K562 (cell line): Measurements from ENCODE around the gene COL13A1. TPM values are rescaled to one million over a fixed set of nuclear protein-coding genes. Genes with fewer than 3 reads are reported as not detected.

ENCODE experiments used
- CREM ChIP-seq: IDR thresholded peaks from 2 replicates; pipeline ENCODE4 v1.6.1; 2014; ENCODE audit warnings: antibody characterized with exemption, low read depth
- HSF4 ChIP-seq: fragments of 250-450 bp; sonication (Bioruptor Pico); IDR thresholded peaks from 2 replicates; pipeline ENCODE4 v2.1.2; 2022; ENCODE audit warnings: mild to moderate bottlenecking, moderate library complexity, borderline replicate concordance
- MXD1 ChIP-seq: fragments of 250-450 bp; sonication (Bioruptor Pico); IDR thresholded peaks from 2 replicates; pipeline ENCODE4 v1.8.0; 2021; ENCODE audit warnings: borderline replicate concordance, mild to moderate bottlenecking, moderate library complexity; ENCODE audit not compliant: poor library complexity, severe bottlenecking
- MYC ChIP-seq, 2 experiments: fragments of 250-450 bp in 1 of 2; sonication (Bioruptor Pico) in 1 of 2; IDR thresholded peaks; 2 replicates each; pipeline versions ENCODE4 v1.5.1 to v1.6.1; 2012 to 2021; ENCODE audit warnings: low read depth in 2 of 2, borderline replicate concordance in 1 of 2, improper control_type of control experiment in 1 of 2, low read length in 1 of 2, mild to moderate bottlenecking in 1 of 2, moderate library complexity in 1 of 2
- NBN ChIP-seq: fragments of 450-650 bp; IDR thresholded peaks from 2 replicates; pipeline ENCODE4 v1.6.1; 2016; ENCODE audit warnings: low read depth, mild to moderate bottlenecking
- SETDB1 ChIP-seq: IDR thresholded peaks from one replicate; pipeline ENCODE4 v1.6.1; 2012; ENCODE audit warnings: low read length, control low read depth, inconsistent platforms
- SIN3A ChIP-seq, 2 experiments: fragments of 150-350 bp in 1 of 2; IDR thresholded peaks; 2 replicates each; pipeline ENCODE4 v1.6.1; 2011 to 2016; ENCODE audit warnings: borderline replicate concordance in 2 of 2, low read depth in 2 of 2, low read length in 2 of 2, mild to moderate bottlenecking in 2 of 2, moderate library complexity in 2 of 2; ENCODE audit not compliant: control insufficient read depth in 1 of 2
- TFE3 ChIP-seq: fragments of 450-650 bp; formaldehyde crosslinking; IDR thresholded peaks from 2 replicates; pipeline ENCODE4 v1.4.0; 2020; ENCODE audit warnings: mild to moderate bottlenecking, mixed read lengths
- XRCC5 ChIP-seq: fragments of 200-400 bp; formaldehyde crosslinking; IDR thresholded peaks from 2 replicates; pipeline ENCODE4 v1.6.1; 2017; ENCODE audit warnings: low read depth, mild to moderate bottlenecking, low read length
- ZC3H4 ChIP-seq: sonication (generic); formaldehyde crosslinking; IDR thresholded peaks from 2 replicates; pipeline ENCODE4 v1.9.0; 2021; ENCODE audit warnings: missing genetic modification reagents, borderline replicate concordance
- ZNF3 ChIP-seq: fragments of 250-450 bp; sonication (Bioruptor Pico); IDR thresholded peaks from 2 replicates; pipeline ENCODE4 v1.5.0; 2021; ENCODE audit warnings: mild to moderate bottlenecking, moderate library complexity
- ZNF695 ChIP-seq: fragments of 450-650 bp; formaldehyde crosslinking; IDR thresholded peaks from 2 replicates; pipeline ENCODE4 v1.4.0; 2020; ENCODE audit warnings: mild to moderate bottlenecking, moderate library complexity
- polyA plus RNA-seq, 8 experiments: library from polyadenylated mRNA; depleted of rRNA in 4 of 8; stranded (reverse) in 5 of 8; unstranded in 3 of 8; fragments of >200 nt; fragmentation: Nextera tagmentation in 2 of 8; fragmentation: Illumina TruSeq in 1 of 8; extraction: Ambion mirVana in 2 of 8; extraction: Trizol in 1 of 8; gene quantifications; 2 replicates each; pipeline versions ENCODE4 v1.2.1 to v1.2.3, GENCODE V29; 2011 to 2014; ENCODE audit warnings: inconsistent platforms in 1 of 8, missing spikeins in 1 of 8
- total RNA-seq, 7 experiments: library from RNA; depleted of rRNA in 6 of 7; stranded (reverse); fragments of >200 nt in 6 of 7; fragmentation: Illumina TruSeq in 2 of 7; extraction: Trizol in 2 of 7; gene quantifications; 2 replicates each; pipeline versions ENCODE4 v1.2.1 to v1.2.3, GENCODE V29; 2011 to 2021; ENCODE audit warnings: low replicate concordance in 1 of 7
- TF ChIP-seq, protein P1 (sequence below): fragments of 450-650 bp; IDR thresholded peaks from 2 replicates; pipeline ENCODE4 v1.6.1; 2017; ENCODE audit warnings: antibody characterized with exemption
- TF ChIP-seq, protein P2 (sequence below): fragments of 450-650 bp; IDR thresholded peaks from 2 replicates; pipeline ENCODE4 v1.6.1; 2016; ENCODE audit warnings: mild to moderate bottlenecking
- TF ChIP-seq, protein P3 (sequence below): fragments of 250-450 bp; sonication (Bioruptor Pico); IDR thresholded peaks from 2 replicates; pipeline ENCODE4 v1.5.0; 2021; ENCODE audit warnings: mild to moderate bottlenecking, borderline replicate concordance
- TF ChIP-seq, protein P4 (sequence below): fragments of 250-450 bp; sonication (Bioruptor Pico); IDR thresholded peaks from 2 replicates; pipeline ENCODE4 v1.9.0; 2021; ENCODE audit warnings: mild to moderate bottlenecking

COL13A1 gene
- total and polyA plus RNA-seq, 9 of the 15 experiments (the other 6 are each of a cell fraction or from before 2014, with no cell fraction given) = not detected

- TF ChIP-seq, protein P1, sequence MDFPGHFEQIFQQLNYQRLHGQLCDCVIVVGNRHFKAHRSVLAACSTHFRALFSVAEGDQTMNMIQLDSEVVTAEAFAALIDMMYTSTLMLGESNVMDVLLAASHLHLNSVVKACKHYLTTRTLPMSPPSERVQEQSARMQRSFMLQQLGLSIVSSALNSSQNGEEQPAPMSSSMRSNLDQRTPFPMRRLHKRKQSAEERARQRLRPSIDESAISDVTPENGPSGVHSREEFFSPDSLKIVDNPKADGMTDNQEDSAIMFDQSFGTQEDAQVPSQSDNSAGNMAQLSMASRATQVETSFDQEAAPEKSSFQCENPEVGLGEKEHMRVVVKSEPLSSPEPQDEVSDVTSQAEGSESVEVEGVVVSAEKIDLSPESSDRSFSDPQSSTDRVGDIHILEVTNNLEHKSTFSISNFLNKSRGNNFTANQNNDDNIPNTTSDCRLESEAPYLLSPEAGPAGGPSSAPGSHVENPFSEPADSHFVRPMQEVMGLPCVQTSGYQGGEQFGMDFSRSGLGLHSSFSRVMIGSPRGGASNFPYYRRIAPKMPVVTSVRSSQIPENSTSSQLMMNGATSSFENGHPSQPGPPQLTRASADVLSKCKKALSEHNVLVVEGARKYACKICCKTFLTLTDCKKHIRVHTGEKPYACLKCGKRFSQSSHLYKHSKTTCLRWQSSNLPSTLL = no peak
- TF ChIP-seq CREM (0 out of 2 replicates have a peak, but pooled peaks have one; percentile 33), ZNF3 (no peak), ZNF695 (CRISPR knock-in tag) (no peak), TFE3 (peak; percentile 68), MYC (IDR thresholded peaks at IDR 0.05; ENCODE audit: low read depth, low read length) (no peak), MYC (CRISPR knock-in tag; IDR thresholded peaks at IDR 0.05; ENCODE audit: borderline replicate concordance, low read depth) (no peak), SETDB1 (no peak), NBN (no peak), SIN3A (IDR thresholded peaks at IDR 0.05; ENCODE audit: borderline replicate concordance in 2 of 2, control insufficient read depth in 1 of 2, low read depth in 2 of 2, low read length in 2 of 2) (no peak), XRCC5 (no peak), ZC3H4 (CRISPR knock-in tag) (no peak), HSF4 (no peak), MXD1 (CRISPR knock-in tag) (no peak)
- TF ChIP-seq, protein P2, sequence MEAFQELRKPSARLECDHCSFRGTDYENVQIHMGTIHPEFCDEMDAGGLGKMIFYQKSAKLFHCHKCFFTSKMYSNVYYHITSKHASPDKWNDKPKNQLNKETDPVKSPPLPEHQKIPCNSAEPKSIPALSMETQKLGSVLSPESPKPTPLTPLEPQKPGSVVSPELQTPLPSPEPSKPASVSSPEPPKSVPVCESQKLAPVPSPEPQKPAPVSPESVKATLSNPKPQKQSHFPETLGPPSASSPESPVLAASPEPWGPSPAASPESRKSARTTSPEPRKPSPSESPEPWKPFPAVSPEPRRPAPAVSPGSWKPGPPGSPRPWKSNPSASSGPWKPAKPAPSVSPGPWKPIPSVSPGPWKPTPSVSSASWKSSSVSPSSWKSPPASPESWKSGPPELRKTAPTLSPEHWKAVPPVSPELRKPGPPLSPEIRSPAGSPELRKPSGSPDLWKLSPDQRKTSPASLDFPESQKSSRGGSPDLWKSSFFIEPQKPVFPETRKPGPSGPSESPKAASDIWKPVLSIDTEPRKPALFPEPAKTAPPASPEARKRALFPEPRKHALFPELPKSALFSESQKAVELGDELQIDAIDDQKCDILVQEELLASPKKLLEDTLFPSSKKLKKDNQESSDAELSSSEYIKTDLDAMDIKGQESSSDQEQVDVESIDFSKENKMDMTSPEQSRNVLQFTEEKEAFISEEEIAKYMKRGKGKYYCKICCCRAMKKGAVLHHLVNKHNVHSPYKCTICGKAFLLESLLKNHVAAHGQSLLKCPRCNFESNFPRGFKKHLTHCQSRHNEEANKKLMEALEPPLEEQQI = no peak
- TF ChIP-seq, protein P3, sequence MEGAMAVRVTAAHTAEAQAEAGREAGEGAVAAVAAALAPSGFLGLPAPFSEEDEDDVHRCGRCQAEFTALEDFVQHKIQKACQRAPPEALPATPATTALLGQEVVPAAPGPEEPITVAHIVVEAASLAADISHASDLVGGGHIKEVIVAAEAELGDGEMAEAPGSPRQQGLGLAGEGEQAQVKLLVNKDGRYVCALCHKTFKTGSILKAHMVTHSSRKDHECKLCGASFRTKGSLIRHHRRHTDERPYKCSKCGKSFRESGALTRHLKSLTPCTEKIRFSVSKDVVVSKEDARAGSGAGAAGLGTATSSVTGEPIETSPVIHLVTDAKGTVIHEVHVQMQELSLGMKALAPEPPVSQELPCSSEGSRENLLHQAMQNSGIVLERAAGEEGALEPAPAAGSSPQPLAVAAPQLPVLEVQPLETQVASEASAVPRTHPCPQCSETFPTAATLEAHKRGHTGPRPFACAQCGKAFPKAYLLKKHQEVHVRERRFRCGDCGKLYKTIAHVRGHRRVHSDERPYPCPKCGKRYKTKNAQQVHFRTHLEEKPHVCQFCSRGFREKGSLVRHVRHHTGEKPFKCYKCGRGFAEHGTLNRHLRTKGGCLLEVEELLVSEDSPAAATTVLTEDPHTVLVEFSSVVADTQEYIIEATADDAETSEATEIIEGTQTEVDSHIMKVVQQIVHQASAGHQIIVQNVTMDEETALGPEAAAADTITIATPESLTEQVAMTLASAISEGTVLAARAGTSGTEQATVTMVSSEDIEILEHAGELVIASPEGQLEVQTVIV (CRISPR knock-in tag) = no peak
- TF ChIP-seq, protein P4, sequence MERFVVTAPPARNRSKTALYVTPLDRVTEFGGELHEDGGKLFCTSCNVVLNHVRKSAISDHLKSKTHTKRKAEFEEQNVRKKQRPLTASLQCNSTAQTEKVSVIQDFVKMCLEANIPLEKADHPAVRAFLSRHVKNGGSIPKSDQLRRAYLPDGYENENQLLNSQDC (CRISPR knock-in tag) = no peak
Measured at GRCh38 chr10:69901628-69902505, 100.2 kb downstream of the COL13A1 start (continued).
